GM12891 (cell line): ENCODE data around the gene GRIN2A.

Experiments
- POLR2A ChIP-seq: IDR thresholded peaks from 2 replicates; pipeline ENCODE4 v1.6.1; 2011; ENCODE audit warnings: low read depth, low read length, control low read depth
- POLR2AphosphoS5 ChIP-seq: IDR thresholded peaks from 2 replicates; pipeline ENCODE4 v1.6.1; 2011; ENCODE audit warnings: low read depth, low read length, control low read depth
- TAF1 ChIP-seq: IDR thresholded peaks from 2 replicates; pipeline ENCODE4 v1.6.1; 2011; ENCODE audit warnings: low read depth, low read length, control low read depth

DNA sequence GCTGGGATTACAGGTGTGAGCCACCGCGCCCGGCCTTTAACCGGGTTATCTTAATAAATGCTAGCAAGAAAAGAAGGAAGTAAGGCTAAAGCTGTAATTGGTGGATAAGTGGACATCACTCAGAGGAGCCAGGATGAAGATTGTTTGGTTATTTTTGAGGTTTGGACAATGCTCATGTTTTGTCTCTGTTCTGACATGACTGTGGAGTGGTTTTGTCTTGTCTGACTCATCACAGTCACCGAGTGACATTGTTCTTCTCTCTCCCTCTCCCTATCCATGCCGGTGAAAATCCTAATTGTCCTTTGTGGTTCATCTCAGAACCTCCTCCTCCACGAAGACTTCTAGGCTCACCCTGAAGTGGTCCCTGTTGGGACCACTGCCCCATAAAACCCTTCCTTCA is 23.5 kb upstream of the GRIN2A start:
- TF ChIP-seq POLR2A (no peak), POLR2AphosphoS5 (no peak), TAF1 (no peak)
